ENCODE measurements around the gene PCGF6.

PCGF6 gene

DNA sequence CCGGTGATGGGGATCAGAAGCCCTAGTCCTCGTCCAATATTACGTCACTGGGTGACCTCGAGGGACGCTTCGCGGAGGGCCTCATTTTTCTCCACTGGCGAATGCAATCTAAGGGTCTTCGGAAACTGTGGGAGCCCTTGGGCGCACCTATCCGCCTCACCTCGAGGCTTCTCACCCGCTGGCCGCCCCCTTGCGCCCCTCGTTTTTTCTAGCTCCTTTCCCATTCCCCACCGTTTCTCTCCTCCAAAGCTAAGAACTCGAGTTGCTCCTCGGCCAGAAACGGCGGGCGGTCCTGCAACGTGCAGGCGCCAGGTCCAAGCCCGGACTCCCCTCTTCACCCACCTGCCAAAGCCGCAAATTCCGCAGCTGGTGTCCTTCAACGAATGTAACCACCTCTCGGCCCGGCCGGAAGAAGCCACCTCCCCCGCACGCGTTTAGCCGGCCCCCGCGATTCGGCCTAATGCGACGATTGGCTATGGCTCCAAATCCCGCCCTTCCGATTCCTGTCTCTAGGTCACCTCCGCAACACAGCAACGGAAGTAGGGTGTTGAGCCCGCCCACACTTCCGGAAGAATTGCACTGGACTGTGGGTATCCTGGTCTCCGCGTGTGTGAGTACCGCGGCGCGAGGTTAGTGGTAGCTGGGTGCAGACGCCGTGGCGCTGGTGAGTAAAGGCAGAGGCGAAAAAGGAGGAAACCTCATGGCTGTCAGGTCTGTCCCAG lies 45.3 kb upstream of the PCGF6 start, which contains the start of the genes ATP5MK and PDCD11:
Gene ATP5MK (minus strand): TSS at position 409 of the 722 bp plus-strand sequence. CDS start 4,018 bp downstream, outside the sequence.
Gene PDCD11 (plus strand): TSS at position 560 of the 722 bp plus-strand sequence. CDS start 1,801 bp downstream, outside the sequence.
- Histone ChIP-seq H3K27me3 (ENCODE audit: insufficient read depth, low read length, poor library complexity) (no peaks in the 10 kb centered on the region), H3K36me3 (ENCODE audit: insufficient read depth, low read length) (peaks cover 48% of the 10 kb centered on the region), H3K9ac (ENCODE audit: low read depth, low read length) (peak within 1 kb of the TSS; percentile 77), H3K9me3 (ENCODE audit: insufficient read depth, low read length, severe bottlenecking) (no peaks in the 10 kb centered on the region), H3K4me2 (ENCODE audit: insufficient read depth, low read length) (peak within 1 kb of the TSS; percentile 90), H4K20me1 (ENCODE audit: insufficient read depth, low read length) (no peaks in the 10 kb centered on the region; the same call in 1 of the 2 replicates), H3K79me2 (ENCODE audit: insufficient read depth, low read length) (peaks cover 77% of the 10 kb centered on the region), H3K27ac (ENCODE audit: low read length) (peak within 1 kb of the TSS; percentile 78), H2AFZ (ENCODE audit: low read depth, low read length) (peak within 1 kb of the TSS; percentile 90), H3K4me3 (ENCODE audit: low read depth in 1 of 2, low read length in 2 of 2) (peak within 1 kb of the TSS; percentile 80 to 87), H3K4me1 (ENCODE audit: insufficient read depth, low read length) (peaks cover 52% of the 10 kb centered on the region)
- ATAC-seq (ENCODE audit: insufficient read depth, low read depth) (peak; percentile 99), DNase-seq (peak; percentile 96)
- TF ChIP-seq EZH2 (IDR thresholded peaks at IDR 0.05; ENCODE audit: borderline replicate concordance, low read depth, low read length, severe bottlenecking), result no peak
- TF ChIP-seq, protein P1, sequence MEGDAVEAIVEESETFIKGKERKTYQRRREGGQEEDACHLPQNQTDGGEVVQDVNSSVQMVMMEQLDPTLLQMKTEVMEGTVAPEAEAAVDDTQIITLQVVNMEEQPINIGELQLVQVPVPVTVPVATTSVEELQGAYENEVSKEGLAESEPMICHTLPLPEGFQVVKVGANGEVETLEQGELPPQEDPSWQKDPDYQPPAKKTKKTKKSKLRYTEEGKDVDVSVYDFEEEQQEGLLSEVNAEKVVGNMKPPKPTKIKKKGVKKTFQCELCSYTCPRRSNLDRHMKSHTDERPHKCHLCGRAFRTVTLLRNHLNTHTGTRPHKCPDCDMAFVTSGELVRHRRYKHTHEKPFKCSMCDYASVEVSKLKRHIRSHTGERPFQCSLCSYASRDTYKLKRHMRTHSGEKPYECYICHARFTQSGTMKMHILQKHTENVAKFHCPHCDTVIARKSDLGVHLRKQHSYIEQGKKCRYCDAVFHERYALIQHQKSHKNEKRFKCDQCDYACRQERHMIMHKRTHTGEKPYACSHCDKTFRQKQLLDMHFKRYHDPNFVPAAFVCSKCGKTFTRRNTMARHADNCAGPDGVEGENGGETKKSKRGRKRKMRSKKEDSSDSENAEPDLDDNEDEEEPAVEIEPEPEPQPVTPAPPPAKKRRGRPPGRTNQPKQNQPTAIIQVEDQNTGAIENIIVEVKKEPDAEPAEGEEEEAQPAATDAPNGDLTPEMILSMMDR (IDR thresholded peaks at IDR 0.05; ENCODE audit: borderline replicate concordance, extremely low read depth, low read length, poor library complexity, severe bottlenecking), result peak; percentile 41

DNA sequence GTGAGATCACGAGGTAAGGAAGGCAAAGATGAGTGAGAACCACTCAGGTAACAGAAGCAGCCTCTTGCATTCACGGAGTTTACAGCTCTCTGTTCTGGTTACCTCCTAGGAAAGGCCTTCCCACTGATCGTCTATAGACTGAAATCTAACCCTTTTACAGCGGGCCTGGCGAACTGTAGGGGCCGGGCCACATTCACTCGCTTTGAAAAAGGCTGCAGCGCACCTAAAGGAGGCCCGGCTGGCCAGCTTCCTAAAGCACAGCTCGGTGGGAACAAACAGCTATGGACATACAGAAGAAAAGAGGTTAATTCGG lies 44.8 kb upstream of the PCGF6 start:
- Histone ChIP-seq H3K79me2 (ENCODE audit: insufficient read depth, low read length) (peaks cover 77% of the 10 kb centered on the region), H3K36me3 (ENCODE audit: insufficient read depth, low read length) (peaks cover 49% of the 10 kb centered on the region), H3K4me2 (ENCODE audit: insufficient read depth, low read length) (peak overlapping the region; percentile 90), H3K27me3 (ENCODE audit: insufficient read depth, low read length, poor library complexity) (no peaks in the 10 kb centered on the region), H2AFZ (ENCODE audit: low read depth, low read length) (peak overlapping the region; percentile 80), H3K4me1 (ENCODE audit: insufficient read depth, low read length) (peaks cover 52% of the 10 kb centered on the region), H3K9ac (ENCODE audit: low read depth, low read length) (peak overlapping the region; percentile 77), H3K9me3 (ENCODE audit: insufficient read depth, low read length, severe bottlenecking) (no peaks in the 10 kb centered on the region), H3K4me3 (ENCODE audit: low read depth in 1 of 2, low read length in 2 of 2) (peak overlapping the region; percentile 80 to 87), H3K27ac (ENCODE audit: low read length) (peak overlapping the region; percentile 78), H4K20me1 (ENCODE audit: insufficient read depth, low read length) (no peaks in the 10 kb centered on the region; the same call in 1 of the 2 replicates)
- TF ChIP-seq EZH2 (IDR thresholded peaks at IDR 0.05; ENCODE audit: borderline replicate concordance, low read depth, low read length, severe bottlenecking), result no peak
- DNase-seq (peak; percentile 19), ATAC-seq (ENCODE audit: insufficient read depth, low read depth) (no peak)

DNA sequence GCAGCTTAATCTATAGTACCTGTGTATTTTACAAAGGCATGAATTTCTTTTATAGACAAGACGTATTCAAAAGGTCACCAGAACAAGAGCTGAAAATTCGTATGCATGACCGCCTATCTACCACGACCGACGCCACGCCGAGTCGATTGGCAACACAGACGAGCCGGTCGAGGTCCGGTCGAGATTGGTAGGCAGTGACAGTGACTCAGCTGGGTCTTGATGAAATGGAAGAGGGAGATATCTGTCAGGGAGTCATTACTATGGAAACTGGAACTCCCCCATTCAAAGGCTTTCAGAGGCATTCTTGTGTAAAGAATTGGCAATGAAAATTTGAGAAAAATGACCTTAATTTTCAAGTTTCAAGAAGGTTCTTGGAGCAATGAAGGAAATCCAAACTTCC lies 43.2 kb upstream of the PCGF6 start:
- Histone ChIP-seq H3K4me3 (ENCODE audit: low read depth in 1 of 2, low read length in 2 of 2) (peak overlapping the region in 1 of 2 experiments; percentile 24; a peak in 1 of 4 replicates), H3K36me3 (ENCODE audit: insufficient read depth, low read length) (peaks cover 49% of the 10 kb centered on the region), H3K27ac (ENCODE audit: low read length) (no peak overlapping the region)

More for the DNA sequence above, 43.2 kb upstream of the PCGF6 start:
- ATAC-seq (ENCODE audit: insufficient read depth, low read depth) (no peak), DNase-seq (no peak)
- Histone ChIP-seq H3K27me3 (ENCODE audit: insufficient read depth, low read length, poor library complexity) (no peaks in the 10 kb centered on the region), H3K79me2 (ENCODE audit: insufficient read depth, low read length) (peaks cover 76% of the 10 kb centered on the region), H2AFZ (ENCODE audit: low read depth, low read length) (no peak overlapping the region), H3K4me2 (ENCODE audit: insufficient read depth, low read length) (peak overlapping the region; percentile 90; the same call in 1 of the 2 replicates), H3K4me1 (ENCODE audit: insufficient read depth, low read length) (peaks cover 47% of the 10 kb centered on the region), H3K9me3 (ENCODE audit: insufficient read depth, low read length, severe bottlenecking) (no peaks in the 10 kb centered on the region), H3K9ac (ENCODE audit: low read depth, low read length) (no peak overlapping the region), H4K20me1 (ENCODE audit: insufficient read depth, low read length) (no peaks in the 10 kb centered on the region; the same call in 1 of the 2 replicates)
- no peak for TF ChIP-seq EZH2 (IDR thresholded peaks at IDR 0.05; ENCODE audit: borderline replicate concordance, low read depth, low read length, severe bottlenecking)
- TF ChIP-seq, protein P1 (IDR thresholded peaks at IDR 0.05; ENCODE audit: borderline replicate concordance, extremely low read depth, low read length, poor library complexity, severe bottlenecking), result no peak
